Measurements from ENCODE around the gene ALDH1B1. TPM values are rescaled to one million over a fixed set of nuclear protein-coding genes. Genes with fewer than 3 reads are reported as not detected.
"Not testable (repeated sequence)": the region's sequence is repeated elsewhere in the genome, so short reads cannot be mapped to it uniquely, and the experiment has no call there.

The ALDH1B1 gene
- total RNA-seq, 1 donor from 2014 or later, result 10.5 TPM

DNA sequence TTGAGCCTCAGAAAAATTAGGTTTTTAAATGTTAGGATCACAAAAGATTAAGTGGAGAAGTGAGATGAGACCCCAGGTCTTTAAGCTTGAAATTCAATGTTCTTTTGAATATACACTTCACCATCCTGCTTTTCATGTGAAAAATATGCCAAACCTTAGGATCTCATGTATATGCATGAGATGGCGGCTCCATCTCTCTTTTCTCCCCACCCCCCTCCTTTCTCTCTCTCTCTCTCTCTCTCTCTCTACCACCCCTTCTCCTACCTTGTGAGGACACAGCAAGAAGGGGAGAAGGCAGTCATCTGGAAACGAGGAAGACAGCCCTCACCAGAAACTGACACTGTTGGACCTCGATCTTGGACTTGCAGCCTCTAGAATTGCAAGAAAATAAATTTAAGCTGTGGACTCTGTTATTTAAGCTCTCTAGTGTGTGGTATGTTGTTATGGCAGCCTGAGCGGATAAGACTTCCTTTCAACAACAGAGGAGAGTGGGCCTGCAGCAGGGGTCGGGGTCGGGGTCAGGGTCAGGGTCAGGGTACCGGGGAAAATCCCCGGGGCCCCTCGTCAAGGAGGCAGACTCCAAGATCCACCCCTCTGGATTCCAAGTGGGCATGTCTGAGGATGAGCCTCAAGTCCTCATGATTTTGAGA lies 16.4 kb upstream of the ALDH1B1 start:
- Mint-ChIP-seq H3K27ac (ENCODE audit: unreplicated experiment) (no peak overlapping the region), H3K4me3 (ENCODE audit: unreplicated experiment) (no peak overlapping the region), H3K9me3 (ENCODE audit: unreplicated experiment) (no peaks in the 10 kb centered on the region), H3K27me3 (ENCODE audit: unreplicated experiment) (peaks cover 21% of the 10 kb centered on the region), H3K36me3 (ENCODE audit: unreplicated experiment) (no peaks in the 10 kb centered on the region), H3K4me1 (ENCODE audit: unreplicated experiment) (peaks cover 5% of the 10 kb centered on the region)
- TF ChIP-seq, protein P1, sequence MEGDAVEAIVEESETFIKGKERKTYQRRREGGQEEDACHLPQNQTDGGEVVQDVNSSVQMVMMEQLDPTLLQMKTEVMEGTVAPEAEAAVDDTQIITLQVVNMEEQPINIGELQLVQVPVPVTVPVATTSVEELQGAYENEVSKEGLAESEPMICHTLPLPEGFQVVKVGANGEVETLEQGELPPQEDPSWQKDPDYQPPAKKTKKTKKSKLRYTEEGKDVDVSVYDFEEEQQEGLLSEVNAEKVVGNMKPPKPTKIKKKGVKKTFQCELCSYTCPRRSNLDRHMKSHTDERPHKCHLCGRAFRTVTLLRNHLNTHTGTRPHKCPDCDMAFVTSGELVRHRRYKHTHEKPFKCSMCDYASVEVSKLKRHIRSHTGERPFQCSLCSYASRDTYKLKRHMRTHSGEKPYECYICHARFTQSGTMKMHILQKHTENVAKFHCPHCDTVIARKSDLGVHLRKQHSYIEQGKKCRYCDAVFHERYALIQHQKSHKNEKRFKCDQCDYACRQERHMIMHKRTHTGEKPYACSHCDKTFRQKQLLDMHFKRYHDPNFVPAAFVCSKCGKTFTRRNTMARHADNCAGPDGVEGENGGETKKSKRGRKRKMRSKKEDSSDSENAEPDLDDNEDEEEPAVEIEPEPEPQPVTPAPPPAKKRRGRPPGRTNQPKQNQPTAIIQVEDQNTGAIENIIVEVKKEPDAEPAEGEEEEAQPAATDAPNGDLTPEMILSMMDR (IDR thresholded peaks at IDR 0.05), result no peak
- DNase-seq (ENCODE audit: extremely low spot score, unreplicated experiment), result no peak

DNA sequence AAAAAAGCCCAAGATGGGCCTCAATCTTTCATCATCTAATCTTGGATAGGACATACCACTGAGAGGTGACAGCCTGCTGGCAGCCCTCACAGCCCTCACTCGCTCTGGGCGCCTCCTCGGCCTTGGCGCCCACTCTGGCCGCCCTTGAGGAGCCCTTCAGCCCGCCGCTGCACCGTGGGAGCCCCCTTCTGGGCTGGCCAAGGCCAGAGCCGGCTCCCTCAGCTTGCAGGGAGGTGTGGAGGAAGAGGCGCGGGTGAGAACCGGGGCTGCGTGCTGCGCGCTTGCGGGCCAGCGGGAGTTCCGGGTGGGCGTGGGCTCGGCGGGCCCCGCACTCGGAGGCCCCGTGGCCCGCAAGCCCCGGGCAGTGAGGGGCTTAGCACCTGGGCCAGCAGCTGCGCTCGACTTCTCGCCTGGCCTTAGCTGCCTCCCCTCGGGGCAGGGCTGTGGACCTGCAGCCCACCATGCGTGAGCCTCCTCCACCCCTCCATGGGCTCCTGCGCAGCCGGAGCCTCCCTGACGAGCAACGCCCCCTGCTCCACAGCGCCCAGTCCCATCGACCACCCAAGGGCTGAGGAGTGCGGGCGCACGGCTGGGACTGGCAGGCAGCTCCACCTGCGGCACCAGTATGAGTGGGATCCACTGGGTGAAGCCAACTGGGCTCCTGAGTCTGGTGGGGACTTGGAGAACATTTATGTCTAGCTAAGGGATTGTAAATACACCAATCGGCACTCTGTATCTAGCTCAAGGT lies 15.0 kb upstream of the ALDH1B1 start:
- H3K27ac Mint-ChIP-seq (ENCODE audit: unreplicated experiment); H3K9me3 Mint-ChIP-seq (ENCODE audit: unreplicated experiment); H3K4me3 Mint-ChIP-seq (ENCODE audit: unreplicated experiment); H3K36me3 Mint-ChIP-seq (ENCODE audit: unreplicated experiment); DNase-seq (ENCODE audit: extremely low spot score, unreplicated experiment): not testable (repeated sequence)
- Mint-ChIP-seq H3K27me3 (ENCODE audit: unreplicated experiment) (peaks cover 11% of the 10 kb centered on the region), H3K4me1 (ENCODE audit: unreplicated experiment) (peaks cover 15% of the 10 kb centered on the region)

DNA sequence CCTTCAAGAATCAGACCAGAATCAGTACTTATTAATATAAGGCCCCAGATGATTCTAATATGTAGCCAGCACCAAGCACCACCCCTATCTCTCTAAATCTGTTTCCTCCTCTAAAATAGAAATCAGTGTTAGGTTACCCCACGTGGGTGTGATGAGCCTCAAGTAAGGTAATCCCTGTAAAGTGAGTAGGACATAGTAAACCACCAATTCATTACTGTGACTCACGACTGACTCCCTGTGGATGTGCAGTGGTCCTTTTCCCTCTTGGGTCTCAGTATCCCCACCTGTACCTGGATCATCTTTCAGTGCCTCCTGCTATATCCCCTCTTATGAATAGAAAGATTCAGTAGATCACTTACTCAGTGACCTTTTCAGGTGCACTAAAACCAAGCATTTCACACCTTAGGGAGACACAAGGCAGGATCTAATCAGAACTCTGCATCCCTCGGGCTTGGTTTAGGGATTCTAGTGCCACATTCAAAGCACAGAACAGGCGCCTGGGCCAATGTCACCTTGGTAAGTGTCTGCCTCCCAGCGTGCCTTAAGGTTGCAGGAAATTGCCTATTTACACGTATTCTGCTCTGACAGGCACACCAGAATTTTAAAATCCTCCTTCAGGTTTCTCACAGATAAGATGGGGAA lies 12.2 kb upstream of the ALDH1B1 start:
- no peak overlapping the region for H3K27ac Mint-ChIP-seq (ENCODE audit: unreplicated experiment)
- H3K4me1 Mint-ChIP-seq (ENCODE audit: unreplicated experiment), result peaks cover 25% of the 10 kb centered on the region
- H3K27me3 Mint-ChIP-seq (ENCODE audit: unreplicated experiment), result peaks cover under 1% of the 10 kb centered on the region
- TF ChIP-seq, protein P1 (IDR thresholded peaks at IDR 0.05), result no peak
- no peaks in the 10 kb centered on the region for H3K36me3 Mint-ChIP-seq (ENCODE audit: unreplicated experiment)
- H3K9me3 Mint-ChIP-seq (ENCODE audit: unreplicated experiment), result peaks cover 5% of the 10 kb centered on the region
- no peak overlapping the region for H3K4me3 Mint-ChIP-seq (ENCODE audit: unreplicated experiment)
- no peak for DNase-seq (ENCODE audit: extremely low spot score, unreplicated experiment)

DNA sequence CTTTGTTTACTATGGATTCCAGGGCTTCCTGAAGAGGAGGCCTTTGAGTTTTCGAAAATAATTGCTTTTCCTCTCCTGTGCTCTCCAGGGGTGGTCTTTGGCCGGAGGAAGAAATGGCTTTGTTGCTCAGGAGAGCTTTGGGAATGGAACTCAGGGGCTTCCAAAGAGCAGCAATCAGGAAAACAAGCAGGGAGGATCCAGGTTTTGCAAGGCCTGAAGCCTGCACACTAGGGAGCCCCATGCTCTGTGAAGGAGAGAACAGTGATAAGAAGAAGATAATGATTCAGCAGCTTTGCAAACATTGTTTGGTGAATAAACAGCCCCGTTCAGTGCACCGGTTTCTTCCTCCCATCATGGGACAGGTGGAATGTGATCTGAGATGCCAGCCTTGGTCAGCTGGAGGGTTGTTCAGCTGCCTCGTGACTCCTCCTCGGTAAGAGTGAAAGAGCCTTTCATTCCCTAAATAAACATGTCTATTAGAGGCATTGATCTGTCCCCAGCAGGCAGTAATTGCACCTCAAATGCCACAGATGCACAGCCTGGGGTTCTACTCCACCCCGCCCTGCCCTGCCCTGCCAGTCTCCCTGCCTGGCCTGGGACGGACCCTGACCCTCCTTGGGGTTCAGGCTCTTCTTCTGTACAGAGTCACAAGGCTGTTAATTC lies 11.5 kb upstream of the ALDH1B1 start:
- no peak for DNase-seq (ENCODE audit: extremely low spot score, unreplicated experiment)
- no peak overlapping the region for H3K4me3 Mint-ChIP-seq (ENCODE audit: unreplicated experiment)
- no peaks in the 10 kb centered on the region for H3K36me3 Mint-ChIP-seq (ENCODE audit: unreplicated experiment)
- H3K27me3 Mint-ChIP-seq (ENCODE audit: unreplicated experiment), result no peaks in the 10 kb centered on the region
- TF ChIP-seq, protein P1 (IDR thresholded peaks at IDR 0.05), result no peak
- H3K9me3 Mint-ChIP-seq (ENCODE audit: unreplicated experiment), result peaks cover 5% of the 10 kb centered on the region
- peak overlapping the region; percentile 0 for H3K27ac Mint-ChIP-seq (ENCODE audit: unreplicated experiment)
- peaks cover 25% of the 10 kb centered on the region for H3K4me1 Mint-ChIP-seq (ENCODE audit: unreplicated experiment)

DNA sequence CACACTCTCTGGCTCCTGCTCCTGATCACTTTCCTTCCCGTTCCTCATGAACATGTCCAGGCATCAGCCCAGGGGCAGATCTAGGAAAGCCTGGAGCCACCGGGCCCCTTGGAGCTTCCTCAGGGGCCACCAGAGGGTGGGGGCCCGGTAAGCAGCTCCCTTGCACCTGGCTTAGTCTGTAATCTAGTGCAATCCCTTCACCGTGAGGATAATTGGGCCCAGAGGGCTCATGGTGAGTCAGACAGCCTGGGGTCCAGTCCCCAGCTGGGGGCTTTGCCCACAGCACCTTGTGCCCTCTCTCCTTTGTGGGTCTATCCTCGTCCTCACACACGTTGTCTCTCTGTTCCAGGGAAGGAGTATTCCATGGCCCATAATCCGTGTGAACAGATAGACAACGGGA lies 10.4 kb upstream of the ALDH1B1 start:
- TF ChIP-seq, protein P1 (IDR thresholded peaks at IDR 0.05), result no peak
- no peaks in the 10 kb centered on the region for H3K36me3 Mint-ChIP-seq (ENCODE audit: unreplicated experiment)
- DNase-seq (ENCODE audit: extremely low spot score, unreplicated experiment), result no peak
- peaks cover 5% of the 10 kb centered on the region for H3K9me3 Mint-ChIP-seq (ENCODE audit: unreplicated experiment)
- no peak overlapping the region for H3K27ac Mint-ChIP-seq (ENCODE audit: unreplicated experiment)
- H3K27me3 Mint-ChIP-seq (ENCODE audit: unreplicated experiment), result no peaks in the 10 kb centered on the region
- H3K4me1 Mint-ChIP-seq (ENCODE audit: unreplicated experiment), result peaks cover 28% of the 10 kb centered on the region
- H3K4me3 Mint-ChIP-seq (ENCODE audit: unreplicated experiment), result no peak overlapping the region
